ENCODE measurements around the gene ZNF213.

Gene ZNF213

GRCh38 chr16:3134338-3135125 is at the start of gene ZNF213:
TSS of gene ZNF213 (plus strand) at chr16:3135029. CDS start at chr16:3137281, 2,252 bp downstream.
- peak; percentile 90 to 93 for DNase-seq

DNA sequence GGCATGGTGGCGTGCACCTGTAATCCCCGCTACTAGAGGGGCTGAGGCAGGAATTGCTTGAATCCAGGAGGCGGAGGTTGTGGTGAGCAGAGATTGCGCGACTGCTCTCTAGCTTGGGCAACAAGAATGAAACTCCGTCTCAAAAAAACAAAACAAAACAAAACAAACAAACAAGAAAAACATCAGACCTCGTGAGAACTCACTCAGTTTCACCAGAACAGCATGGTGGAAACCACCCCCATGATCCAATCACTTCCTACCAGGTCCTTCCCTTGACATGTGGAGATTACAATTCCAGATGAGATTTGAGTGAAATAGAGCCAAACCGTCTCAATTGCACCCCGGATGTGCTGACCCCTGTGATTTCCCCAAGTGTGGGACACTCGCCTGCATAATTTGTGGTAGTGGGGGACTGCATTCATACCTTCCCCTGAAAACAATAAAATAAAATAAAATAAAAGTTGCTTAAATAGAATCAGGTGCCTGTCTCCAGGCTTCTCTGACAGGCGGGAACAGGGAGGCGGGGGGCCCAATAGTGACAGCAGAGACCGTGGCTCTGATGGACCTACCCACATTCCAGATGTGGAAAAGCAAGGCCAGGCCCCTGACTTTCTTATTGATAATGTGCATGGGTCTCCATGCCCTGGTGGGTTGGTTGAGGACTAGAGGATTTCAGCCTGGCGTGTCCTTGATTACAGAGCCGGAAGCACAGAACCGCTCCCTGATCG is 48.8 kb upstream of the ZNF213 start:
- DNase-seq: no peak

DNA sequence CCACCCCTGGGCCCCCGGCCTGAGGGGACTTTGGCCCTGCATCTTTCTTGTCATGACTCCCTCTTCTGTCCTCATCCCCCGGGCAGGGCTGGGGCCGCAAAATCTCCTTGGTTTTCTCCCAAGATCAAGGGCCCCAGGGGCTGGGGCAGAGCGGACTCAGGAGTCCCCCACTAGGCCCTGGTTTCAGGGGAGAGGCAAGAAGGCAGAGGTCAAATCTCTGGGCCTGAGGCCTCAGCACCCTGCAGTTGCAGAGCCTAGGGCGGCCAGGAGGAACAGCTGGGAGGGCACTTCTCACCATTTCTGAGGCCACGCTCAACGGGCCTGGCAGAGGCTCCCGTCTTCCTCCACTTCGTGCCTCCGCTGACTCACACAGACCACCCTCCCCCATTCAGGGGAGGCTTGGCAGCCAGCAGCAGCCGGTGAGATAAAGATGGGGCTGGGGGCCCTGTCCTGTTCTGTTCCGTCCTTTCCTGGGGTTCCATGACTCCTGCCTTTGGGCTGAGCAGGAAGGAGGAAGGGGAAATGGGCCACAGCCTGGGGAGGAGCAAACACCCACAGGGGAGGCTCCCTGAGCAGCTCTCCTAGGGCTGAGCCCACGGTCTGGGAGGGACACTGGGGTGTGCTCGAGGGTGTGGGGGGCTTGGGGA is 48.1 kb upstream of the ZNF213 start:
- DNase-seq: peak; percentile 51 to 55

DNA sequence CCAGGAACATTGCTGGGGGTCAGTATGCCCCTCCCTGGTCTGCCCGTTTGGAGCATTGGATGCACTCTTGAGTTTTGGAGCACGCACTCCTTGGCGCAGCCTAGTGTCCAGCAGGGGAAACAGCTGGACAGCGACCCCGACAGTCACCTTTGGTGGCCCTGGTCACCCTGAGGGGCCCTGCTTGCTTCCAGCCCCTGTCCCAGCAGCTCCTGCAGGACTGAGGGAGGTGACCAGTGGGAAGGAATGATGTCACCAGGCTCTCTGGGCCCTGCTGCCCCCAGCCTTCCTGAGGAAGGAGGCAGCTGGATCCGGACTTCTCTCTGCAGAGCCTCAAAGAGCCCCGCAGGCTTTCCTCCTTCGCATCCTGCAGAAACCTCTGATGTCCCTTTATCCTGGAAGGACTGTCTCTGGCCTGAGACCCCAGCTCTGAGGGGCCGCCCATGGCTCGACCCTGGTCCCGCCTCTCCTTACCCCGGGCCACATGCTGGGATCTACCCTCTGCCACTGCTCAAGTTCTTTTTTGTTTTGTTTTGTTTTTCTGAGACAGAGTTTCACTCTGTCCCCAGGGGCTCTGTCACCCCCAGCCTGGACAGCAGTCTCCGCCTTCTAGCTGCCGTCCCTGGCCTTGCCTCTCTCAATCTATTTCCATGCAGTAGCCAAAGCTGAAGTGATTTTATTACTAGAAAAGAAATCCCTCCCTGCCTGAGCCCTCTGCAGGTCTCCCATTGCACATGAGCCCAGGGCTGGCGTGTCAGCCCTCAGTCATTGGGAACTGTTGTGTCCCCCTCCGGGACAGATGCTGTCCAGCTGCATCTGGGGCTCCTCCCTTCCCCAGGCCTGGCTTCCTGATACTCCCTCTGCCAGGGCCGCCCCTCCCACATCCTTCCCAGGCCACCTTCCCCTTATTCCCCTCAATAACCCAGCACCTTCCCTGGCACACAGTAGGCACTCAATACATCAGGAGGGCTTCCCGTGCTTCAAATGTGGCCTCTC is 47.3 kb upstream of the ZNF213 start:
- peak in 1 of 2 experiments; percentile 46 for DNase-seq

GRCh38 chr16:3088450-3088849 is 46.4 kb upstream of the ZNF213 start:
- DNase-seq: no peak

GRCh38 chr16:3088925-3089716 is 45.7 kb upstream of the ZNF213 start:
- no peak for DNase-seq

- no peak for DNase-seq
Measured at GRCh38 chr16:3089717-3090592, 44.9 kb upstream of the ZNF213 start.

DNA sequence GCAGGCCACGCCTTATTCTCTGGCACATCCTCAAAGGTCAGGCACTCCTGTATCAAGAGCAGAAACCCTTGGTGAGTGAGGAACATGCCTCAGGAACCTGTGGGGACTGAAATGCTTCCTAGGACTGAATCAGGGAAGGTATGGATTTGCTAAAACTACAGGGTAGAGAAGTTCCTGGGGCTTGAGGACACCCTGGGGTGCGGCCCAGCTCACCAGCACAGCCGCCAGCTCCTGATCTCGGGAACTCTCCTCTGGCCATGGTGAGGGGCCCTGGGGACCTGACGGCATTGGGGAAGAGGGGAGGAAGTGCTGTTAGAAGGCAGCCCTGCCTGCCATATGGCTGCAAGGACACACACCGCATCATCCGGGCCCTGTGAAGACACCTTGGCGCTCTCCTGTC is 43.3 kb upstream of the ZNF213 start:
- no peak for DNase-seq

DNA sequence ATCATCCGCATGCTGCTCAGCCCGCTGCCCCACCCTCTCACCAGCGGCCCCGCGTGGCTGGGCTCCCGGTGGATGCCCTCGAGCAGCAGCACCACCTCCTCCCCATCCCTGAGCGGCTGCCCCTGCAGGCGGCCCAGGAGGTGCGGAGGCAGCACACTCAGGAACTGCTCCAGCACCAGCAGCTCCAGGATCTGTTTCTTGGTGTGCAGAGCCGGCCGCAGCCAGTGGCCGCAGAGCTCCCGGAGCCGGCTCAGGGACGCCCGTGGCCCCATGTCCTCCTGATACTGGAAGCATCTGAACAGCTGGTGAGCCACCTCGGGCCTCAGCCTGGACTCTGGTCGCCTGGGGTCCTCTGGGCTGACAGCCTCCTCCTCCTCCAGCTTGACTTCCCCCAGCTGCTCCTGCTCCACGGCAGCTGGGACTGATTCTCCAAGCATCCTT is 42.3 kb upstream of the ZNF213 start:
- no peak for DNase-seq

DNA sequence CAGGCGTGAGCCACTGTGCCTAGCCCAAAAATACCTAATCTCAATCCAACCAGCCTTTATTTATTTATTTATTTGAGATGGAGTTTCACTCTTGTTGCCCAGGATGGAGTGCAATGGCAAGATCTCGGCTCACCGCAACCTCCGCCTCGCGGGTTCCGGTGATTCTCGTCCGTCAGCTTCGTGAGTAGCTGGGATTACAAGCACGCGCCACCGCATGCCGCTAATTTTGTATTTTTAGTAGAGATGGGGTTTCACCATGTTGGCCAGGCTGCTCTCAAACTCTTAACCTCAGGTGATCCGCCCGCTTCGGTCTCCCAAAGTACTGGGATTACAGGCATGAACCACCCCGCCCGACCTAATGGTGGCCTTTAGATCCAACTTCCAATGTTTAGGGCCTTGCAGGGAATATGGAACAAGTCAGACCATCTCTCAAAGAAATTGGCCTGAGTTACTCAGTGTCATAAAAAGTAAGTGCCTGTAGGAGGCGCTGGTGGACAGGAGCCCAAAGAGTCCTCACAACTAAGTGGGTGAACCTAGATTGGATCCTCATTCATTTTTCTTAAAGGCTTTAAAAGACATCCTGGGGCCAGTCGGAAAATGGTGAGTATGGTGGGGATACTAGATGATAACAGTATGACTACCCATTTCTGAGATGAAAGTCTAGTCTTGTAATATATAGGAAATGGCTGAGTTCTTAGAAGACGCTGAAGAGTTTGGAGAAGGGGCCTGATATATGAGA is 40.4 kb upstream of the ZNF213 start:
- DNase-seq: peak; percentile 67 to 72

DNA sequence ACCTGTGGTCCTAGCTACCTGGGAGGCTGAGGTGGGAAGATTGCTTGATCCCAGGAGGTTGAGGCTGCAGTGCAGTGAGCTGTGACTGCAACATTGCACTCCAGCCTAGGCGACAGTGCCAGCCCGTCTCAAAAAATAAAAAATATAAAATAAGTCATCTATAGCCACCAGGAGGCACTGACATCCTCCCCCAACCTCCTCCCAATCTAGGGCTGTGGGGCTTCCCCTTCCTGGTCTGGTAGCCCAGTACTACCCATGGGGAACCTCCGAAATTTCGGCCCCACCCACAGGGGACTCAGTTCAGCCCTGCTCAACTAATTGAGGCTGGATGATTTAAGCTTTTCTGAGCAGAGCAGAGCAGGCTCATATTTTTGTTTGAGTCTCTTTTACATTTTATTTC is 39.0 kb upstream of the ZNF213 start:
- DNase-seq: peak; percentile 68 to 75

GRCh38 chr16:3096362-3096761 is 38.5 kb upstream of the ZNF213 start:
- no peak for DNase-seq

GRCh38 chr16:3097266-3097665 is 37.6 kb upstream of the ZNF213 start:
- no peak for DNase-seq

GRCh38 chr16:3098459-3099394 is 36.1 kb upstream of the ZNF213 start, which contains the start of gene ZSCAN10:
TSS of gene ZSCAN10 (minus strand) at chr16:3099294. CDS start at chr16:3092937, 6,357 bp downstream.
- DNase-seq: no peak

DNA sequence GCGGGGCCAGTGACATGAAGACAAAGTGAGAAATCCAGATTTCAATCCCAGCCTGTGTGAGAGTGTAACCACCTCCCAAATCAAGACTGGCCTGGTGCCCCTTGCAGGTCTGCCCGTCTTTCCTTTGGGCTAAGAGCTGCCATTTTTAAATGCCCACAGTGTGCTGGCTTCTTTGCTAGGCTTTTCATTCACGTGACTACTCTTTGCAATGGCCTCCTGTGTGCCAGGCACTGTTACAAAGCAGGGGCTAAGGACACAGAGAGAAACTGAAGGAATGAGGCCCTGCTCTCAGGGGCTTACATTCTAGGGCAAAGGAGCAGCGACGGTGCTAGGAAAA is 35.5 kb upstream of the ZNF213 start:
- DNase-seq: no peak

GRCh38 chr16:3099732-3100499 is 34.9 kb upstream of the ZNF213 start:
- peak; percentile 95 to 96 for DNase-seq

DNA sequence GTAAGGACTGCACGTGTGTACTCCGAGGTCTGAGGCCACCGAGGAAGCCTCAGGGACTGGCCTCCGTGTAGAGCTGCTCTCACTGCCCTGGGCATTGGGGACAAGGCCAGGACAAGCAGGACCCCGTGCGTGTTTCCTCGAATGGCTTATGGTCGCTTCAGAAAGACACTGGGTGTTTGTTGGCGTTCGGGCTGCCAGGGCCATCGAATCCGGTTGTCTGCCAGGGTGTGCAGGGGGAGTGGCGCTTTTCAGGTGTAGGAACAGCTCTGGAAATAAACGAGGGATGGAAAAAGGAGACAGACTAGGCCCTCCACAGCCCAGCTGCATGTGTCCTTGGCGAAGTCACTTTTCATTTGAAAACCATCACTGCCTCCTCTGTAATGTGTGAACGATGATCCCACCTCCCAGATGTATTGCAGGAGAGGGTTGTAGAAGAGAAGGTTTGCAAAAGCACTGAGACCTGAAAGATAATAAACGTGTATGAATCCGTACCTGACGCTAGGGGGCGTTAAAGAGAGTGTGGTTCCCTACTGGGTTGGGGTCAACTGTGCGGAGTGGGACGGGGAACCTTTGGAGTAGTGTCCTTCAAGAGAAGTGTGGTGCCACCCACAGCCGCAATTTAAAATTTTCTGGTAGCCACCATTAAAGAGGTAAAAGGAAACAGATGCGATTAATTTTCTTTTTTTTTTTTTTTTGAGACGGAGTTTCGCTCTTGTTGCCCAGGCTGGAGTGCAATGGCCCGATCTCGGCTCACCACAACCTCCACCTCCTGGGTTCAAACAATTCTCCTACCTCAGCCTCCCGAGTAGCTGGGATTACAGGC is 33.6 kb upstream of the ZNF213 start:
- DNase-seq: peak; percentile 59 to 61
